ENCODE measurements around the gene HBA2. TPM values are rescaled to one million over a fixed set of nuclear protein-coding genes. Genes with fewer than 3 reads are reported as not detected.

Gene HBA2
- total RNA-seq, 2 experiments from 2014 or later = not detected

GRCh38 chr16:178668-179015 lies 6.0 kb downstream of the HBA2 start:
- H3K27ac Mint-ChIP-seq = no peak overlapping the region
- no peak overlapping the region for H3K4me3 Mint-ChIP-seq
- no peaks in the 10 kb centered on the region for H3K9me3 Mint-ChIP-seq (ENCODE audit: insufficient read depth)
- H3K27me3 Mint-ChIP-seq (ENCODE audit: low read depth) = peaks cover 42% of the 10 kb centered on the region
- POLR2A ChIA-PET = no interaction called here
- ATAC-seq = no peak
- H3K4me1 Mint-ChIP-seq (ENCODE audit: low read depth) = peaks cover 26% of the 10 kb centered on the region
- no peak for DNase-seq
- CTCF ChIA-PET = interaction anchor here (0.7 to 1.6 kb wide), 2 partner anchors 10 to 72 kb away, joined by 3 to 6 read pairs; no protein-coding TSS in a partner anchor
- H3K36me3 Mint-ChIP-seq (ENCODE audit: low read depth) = no peaks in the 10 kb centered on the region

- DNase-seq (no peak), ATAC-seq (no peak)
- Mint-ChIP-seq H3K4me3 (no peak overlapping the region), H3K27me3 (ENCODE audit: low read depth) (peaks cover 37% of the 10 kb centered on the region), H3K4me1 (ENCODE audit: low read depth) (peaks cover 23% of the 10 kb centered on the region), H3K36me3 (ENCODE audit: low read depth) (no peaks in the 10 kb centered on the region), H3K27ac (no peak overlapping the region), H3K9me3 (ENCODE audit: insufficient read depth) (no peaks in the 10 kb centered on the region)
- ChIA-PET CTCF (interaction anchor here (0.7 to 3.1 kb wide), 2 partner anchors 11 to 62 kb away, joined by 3 to 17 read pairs; no protein-coding TSS in a partner anchor), POLR2A (interaction anchor here (1.1 kb wide), 1 partner anchor 49 kb away, joined by 3 read pairs; no protein-coding TSS in a partner anchor)
Observed at GRCh38 chr16:179211-180092, 6.8 kb downstream of the HBA2 start.

GRCh38 chr16:180101-180675 lies 7.5 kb downstream of the HBA2 start, which contains the start of gene HBQ1:
HBQ1 (plus strand) TSS chr16:180459; CDS start chr16:180487, 28 bp downstream.
- H3K27me3 Mint-ChIP-seq (ENCODE audit: low read depth) = peaks cover 30% of the 10 kb centered on the region
- POLR2A ChIA-PET = interaction anchor here (0.7 to 1.1 kb wide), 2 partner anchors 12 to 48 kb away, joined by 3 read pairs; no protein-coding TSS in a partner anchor
- H3K36me3 Mint-ChIP-seq (ENCODE audit: low read depth) = no peaks in the 10 kb centered on the region
- CTCF ChIA-PET = interaction anchor here (0.6 to 3.1 kb wide), 6 partner anchors 12 to 114 kb away, joined by 3 to 17 read pairs (median 7); partner anchors contain the start of gene RHBDF1
- ATAC-seq = no peak
- H3K4me1 Mint-ChIP-seq (ENCODE audit: low read depth) = peaks cover 16% of the 10 kb centered on the region
- no peak within 1 kb of the TSS for H3K27ac Mint-ChIP-seq
- no peaks in the 10 kb centered on the region for H3K9me3 Mint-ChIP-seq (ENCODE audit: insufficient read depth)
- no peak within 1 kb of the TSS for H3K4me3 Mint-ChIP-seq
- peak; percentile 38 for DNase-seq

GRCh38 chr16:180681-181564 lies 8.2 kb downstream of the HBA2 start:
- ChIA-PET POLR2A (interaction anchor here (0.7 to 1.1 kb wide), 2 partner anchors 13 to 47 kb away, joined by 3 read pairs; no protein-coding TSS in a partner anchor), CTCF (interaction anchor here (0.5 to 3.1 kb wide), 11 partner anchors 10 to 115 kb away, joined by 3 to 17 read pairs (median 3); partner anchors contain the start of gene RHBDF1)
- Mint-ChIP-seq H3K4me3 (no peak overlapping the region), H3K9me3 (ENCODE audit: insufficient read depth) (no peaks in the 10 kb centered on the region), H3K4me1 (ENCODE audit: low read depth) (peaks cover 12% of the 10 kb centered on the region), H3K27me3 (ENCODE audit: low read depth) (peaks cover 24% of the 10 kb centered on the region), H3K27ac (no peak overlapping the region), H3K36me3 (ENCODE audit: low read depth) (peaks cover 3% of the 10 kb centered on the region)
- peak; percentile 88 for DNase-seq
- ATAC-seq = peak; percentile 78

GRCh38 chr16:181565-182021 lies 8.9 kb downstream of the HBA2 start:
- H3K9me3 Mint-ChIP-seq (ENCODE audit: insufficient read depth) = no peaks in the 10 kb centered on the region
- ChIA-PET CTCF (interaction anchor here (0.5 to 3.1 kb wide), 12 partner anchors 9 to 143 kb away, joined by 3 to 17 read pairs (median 3); no protein-coding TSS in a partner anchor), POLR2A (interaction anchor here (0.9 kb wide), 1 partner anchor 75 kb away, joined by 3 read pairs; no protein-coding TSS in a partner anchor)
- peaks cover 12% of the 10 kb centered on the region for H3K4me1 Mint-ChIP-seq (ENCODE audit: low read depth)
- peaks cover 3% of the 10 kb centered on the region for H3K36me3 Mint-ChIP-seq (ENCODE audit: low read depth)
- H3K27ac Mint-ChIP-seq = no peak overlapping the region
- DNase-seq (no peak), ATAC-seq (no peak)
- H3K27me3 Mint-ChIP-seq (ENCODE audit: low read depth) = peaks cover 24% of the 10 kb centered on the region
- no peak overlapping the region for H3K4me3 Mint-ChIP-seq

- H3K36me3 Mint-ChIP-seq (ENCODE audit: low read depth) = peaks cover 9% of the 10 kb centered on the region
- H3K4me1 Mint-ChIP-seq (ENCODE audit: low read depth) = peaks cover 6% of the 10 kb centered on the region
- ChIA-PET POLR2A (no interaction called here), CTCF (interaction anchor here (1.4 kb wide), 1 partner anchor 114 kb away, joined by 4 read pairs; no protein-coding TSS in a partner anchor)
- DNase-seq (no peak), ATAC-seq (no peak)
- no peaks in the 10 kb centered on the region for H3K9me3 Mint-ChIP-seq (ENCODE audit: insufficient read depth)
- H3K27ac Mint-ChIP-seq = no peak overlapping the region
- H3K4me3 Mint-ChIP-seq = no peak overlapping the region
- peaks cover 16% of the 10 kb centered on the region for H3K27me3 Mint-ChIP-seq (ENCODE audit: low read depth)
Observed at GRCh38 chr16:183005-183404, 10.3 kb downstream of the HBA2 start.

- Mint-ChIP-seq H3K27ac (no peak overlapping the region), H3K27me3 (ENCODE audit: low read depth) (no peaks in the 10 kb centered on the region), H3K9me3 (ENCODE audit: insufficient read depth) (no peaks in the 10 kb centered on the region), H3K4me1 (ENCODE audit: low read depth) (peaks cover 8% of the 10 kb centered on the region), H3K4me3 (no peak overlapping the region), H3K36me3 (ENCODE audit: low read depth) (peaks cover 25% of the 10 kb centered on the region)
- ATAC-seq (no peak), DNase-seq (no peak)
- ChIA-PET CTCF (no interaction called here), POLR2A (no interaction called here)
Observed at GRCh38 chr16:185213-185612, 12.5 kb downstream of the HBA2 start.

GRCh38 chr16:185691-186090 lies 13.0 kb downstream of the HBA2 start:
- Mint-ChIP-seq H3K4me1 (ENCODE audit: low read depth) (peaks cover 8% of the 10 kb centered on the region), H3K27me3 (ENCODE audit: low read depth) (no peaks in the 10 kb centered on the region), H3K9me3 (ENCODE audit: insufficient read depth) (no peaks in the 10 kb centered on the region), H3K4me3 (no peak overlapping the region), H3K36me3 (ENCODE audit: low read depth) (peaks cover 27% of the 10 kb centered on the region), H3K27ac (no peak overlapping the region)
- DNase-seq (no peak), ATAC-seq (no peak)
- ChIA-PET POLR2A (no interaction called here), CTCF (no interaction called here)

GRCh38 chr16:187330-187729 lies 14.7 kb downstream of the HBA2 start:
- no peak overlapping the region for H3K27ac Mint-ChIP-seq
- H3K4me1 Mint-ChIP-seq (ENCODE audit: low read depth) = peaks cover 6% of the 10 kb centered on the region
- ChIA-PET POLR2A (no interaction called here), CTCF (interaction anchor here (1.3 to 3.0 kb wide), 3 partner anchors 81 to 131 kb away, joined by 3 to 13 read pairs (median 6); no protein-coding TSS in a partner anchor)
- no peaks in the 10 kb centered on the region for H3K9me3 Mint-ChIP-seq (ENCODE audit: insufficient read depth)
- no peaks in the 10 kb centered on the region for H3K27me3 Mint-ChIP-seq (ENCODE audit: low read depth)
- no peak overlapping the region for H3K4me3 Mint-ChIP-seq
- DNase-seq (no peak), ATAC-seq (no peak)
- peaks cover 38% of the 10 kb centered on the region for H3K36me3 Mint-ChIP-seq (ENCODE audit: low read depth)

- H3K4me3 Mint-ChIP-seq = no peak overlapping the region
- POLR2A ChIA-PET = interaction anchor here (0.7 kb wide), 1 partner anchor 78 kb away, joined by 3 read pairs; no protein-coding TSS in a partner anchor
- H3K36me3 Mint-ChIP-seq (ENCODE audit: low read depth) = peaks cover 41% of the 10 kb centered on the region
- no peaks in the 10 kb centered on the region for H3K27me3 Mint-ChIP-seq (ENCODE audit: low read depth)
- ATAC-seq (peak; percentile 76), DNase-seq (peak; percentile 52)
- H3K9me3 Mint-ChIP-seq (ENCODE audit: insufficient read depth) = no peaks in the 10 kb centered on the region
- CTCF ChIA-PET = interaction anchor here (1.3 to 3.0 kb wide), 5 partner anchors 80 to 174 kb away, joined by 3 to 13 read pairs (median 5); no protein-coding TSS in a partner anchor
- H3K4me1 Mint-ChIP-seq (ENCODE audit: low read depth) = peaks cover 6% of the 10 kb centered on the region
- H3K27ac Mint-ChIP-seq = peak overlapping the region; percentile 39
Observed at GRCh38 chr16:188674-189073, 16.0 kb downstream of the HBA2 start.

Measured in activated CD8-positive, alpha-beta T cell treated with anti-CD3 and anti-CD28 coated beads, Interleukin-2, amount 10 ng/mL, durations not matched to agents 7 days and 5 days (primary cell).